Thoracic aorta (tissue), 2 donors: ENCODE results near the gene NMNAT2. TPM values are rescaled to one million over a fixed set of nuclear protein-coding genes. Genes with fewer than 3 reads are reported as not detected.
A peak's percentile ranks its signal among the peaks of the same experiment; 100 is the strongest.

Experiments used
- ATAC-seq: fragments of 150-250 bp; one replicate; pipeline ENCODE4 v1.8.0; 2017; ENCODE audit warnings: low read depth; ENCODE audit not compliant: insufficient number of reproducible peaks, low FRiP score
- DNase-seq: peaks from one replicate; pipeline ENCODE4 v3.0.0-alpha.2; 2020; ENCODE audit warnings: low spot score
- H3K27ac ChIP-seq, 2 donors: fragments of 200-600 bp; sonication (generic); 1 replicate in 1 of 2; 2 replicates in 1 of 2; pipeline ENCODE4 v1.5.1; 2016; ENCODE audit warnings: mild to moderate bottlenecking in 2 of 2, moderate library complexity in 2 of 2
- H3K27me3 ChIP-seq: fragments of 200-600 bp; sonication (generic); replicated peaks from 2 replicates; pipeline ENCODE4 v1.6.0; 2016; ENCODE audit warnings: mild to moderate bottlenecking; ENCODE audit not compliant: insufficient read depth
- H3K36me3 ChIP-seq: fragments of 200-600 bp; sonication (generic); one replicate; pipeline ENCODE4 v1.5.1; 2016
- H3K4me1 ChIP-seq, 2 donors: fragments of 200-600 bp; sonication (generic); 1 replicate in 1 of 2; 2 replicates in 1 of 2; pipeline versions ENCODE4 v1.5.1 to v1.6.0; 2016; ENCODE audit warnings: low read depth in 2 of 2, mild to moderate bottlenecking in 1 of 2; ENCODE audit not compliant: control insufficient read depth in 1 of 2
- H3K4me3 ChIP-seq: fragments of 200-600 bp; sonication (generic); 2 replicates; pipeline ENCODE4 v1.5.1; 2016; ENCODE audit warnings: mild to moderate bottlenecking
- H3K9me3 ChIP-seq: fragments of 200-600 bp; sonication (generic); 2 replicates; pipeline ENCODE4 v1.5.1; 2016
- CTCF ChIP-seq: fragments of 200-600 bp; sonication (generic); IDR thresholded peaks from one replicate; pipeline ENCODE4 v1.5.1; 2019; ENCODE audit warnings: antibody characterized with exemption
- total RNA-seq, 2 donors: library from RNA; depleted of rRNA; stranded (reverse); fragments of >200 nt; gene quantifications; one replicate each; pipeline versions ENCODE4 v1.1.0 to v1.2.3, GENCODE V29; 2016

The NMNAT2 gene
- total RNA-seq, 2 donors from 2014 or later = 0.68 to 1.1 TPM

GRCh38 chr1:183230413-183230812 is 187.8 kb downstream of the NMNAT2 start:
- peaks cover 4 to 11% of the 10 kb centered on the region in 2 donors for H3K4me1 ChIP-seq
- H3K27me3 ChIP-seq = no peaks in the 10 kb centered on the region
- H3K4me3 ChIP-seq = no peak overlapping the region
- no peak overlapping the region for H3K27ac ChIP-seq
- H3K36me3 ChIP-seq = no peaks in the 10 kb centered on the region
- ATAC-seq (no peak), DNase-seq (no peak)
- no peaks in the 10 kb centered on the region for H3K9me3 ChIP-seq
- no peak for TF ChIP-seq CTCF

GRCh38 chr1:183228347-183229220 is 189.6 kb downstream of the NMNAT2 start:
- no peak for DNase-seq
- H3K27ac ChIP-seq = no peak overlapping the region
- no peaks in the 10 kb centered on the region for H3K4me1 ChIP-seq
- ATAC-seq = no peak
- H3K36me3 ChIP-seq = no peaks in the 10 kb centered on the region
- no peaks in the 10 kb centered on the region for H3K9me3 ChIP-seq
- no peak overlapping the region for H3K4me3 ChIP-seq
- H3K27me3 ChIP-seq = no peaks in the 10 kb centered on the region
- no peak for TF ChIP-seq CTCF

- ATAC-seq (no peak), DNase-seq (no peak)
- no peaks in the 10 kb centered on the region for H3K4me1 ChIP-seq
- TF ChIP-seq CTCF = peak; percentile 79
- H3K27me3 ChIP-seq = no peaks in the 10 kb centered on the region
- no peak overlapping the region for H3K4me3 ChIP-seq
- H3K9me3 ChIP-seq = no peaks in the 10 kb centered on the region
- no peaks in the 10 kb centered on the region for H3K36me3 ChIP-seq
- no peak overlapping the region for H3K27ac ChIP-seq
These were observed 190.5 kb downstream of the NMNAT2 start for GRCh38 chr1:183227422-183228346.

- Histone ChIP-seq H3K36me3 (no peaks in the 10 kb centered on the region), H3K27me3 (no peaks in the 10 kb centered on the region), H3K4me3 (no peak overlapping the region), H3K4me1 (no peaks in the 10 kb centered on the region), H3K27ac (no peak overlapping the region), H3K9me3 (no peaks in the 10 kb centered on the region)
- no peak for ATAC-seq
- no peak for DNase-seq
- TF ChIP-seq CTCF = no peak
These were observed 191.2 kb downstream of the NMNAT2 start for GRCh38 chr1:183226963-183227362.

- DNase-seq = no peak
- H3K27ac ChIP-seq = no peak overlapping the region
- ATAC-seq = no peak
These were observed 191.8 kb downstream of the NMNAT2 start for GRCh38 chr1:183226361-183226760.

More at GRCh38 chr1:183226361-183226760, 191.8 kb downstream of the NMNAT2 start:
- Histone ChIP-seq H3K36me3 (no peaks in the 10 kb centered on the region), H3K4me1 (no peaks in the 10 kb centered on the region), H3K27me3 (no peaks in the 10 kb centered on the region), H3K9me3 (no peaks in the 10 kb centered on the region), H3K4me3 (no peak overlapping the region)
- TF ChIP-seq CTCF = no peak
